ENCODE measurements around the gene ZSCAN5C. TPM values are rescaled to one million over a fixed set of nuclear protein-coding genes. Genes with fewer than 3 reads are reported as not detected.

The ZSCAN5C gene
- total and polyA plus RNA-seq, 2 of the 8 experiments (the other 6 are each of a cell fraction or from before 2014, with no cell fraction given) = not detected

- Histone ChIP-seq H3K56ac (replicated peaks; ENCODE audit: insufficient read length, low read depth, low read length) (no peak overlapping the region), H3K14ac (ENCODE audit: insufficient read length) (no peak overlapping the region), H3K23ac (ENCODE audit: insufficient read length) (no peak overlapping the region), H4K5ac (ENCODE audit: insufficient read length, low read depth, low read length) (no peak overlapping the region), H3K9me3 (ENCODE audit: insufficient read depth in 2 of 2, low read depth in 1 of 2, low read length in 1 of 2) (no peaks in the 10 kb centered on the region), H3K79me1 (ENCODE audit: low read depth, low read length) (no peaks in the 10 kb centered on the region), H2AFZ (ENCODE audit: low read length) (no peak overlapping the region), H2BK120ac (replicated peaks; ENCODE audit: low read depth, low read length) (no peak overlapping the region), H3K4me3 (ENCODE audit: extremely low read depth in 1 of 4, insufficient read depth in 2 of 4, low read depth in 3 of 4, low read length in 4 of 4) (no peak overlapping the region), H3K4me1 (replicated peaks in 1 of 4; ENCODE audit: control insufficient read depth in 3 of 4, insufficient read depth in 4 of 4, low read length in 3 of 4) (peaks cover 0 to 2% (median under 1%) of the 10 kb centered on the region in 4 experiments; a peak in 2 of 7 replicates), H3K27me3 (replicated peaks in 1 of 4; ENCODE audit: control insufficient read depth in 3 of 4, extremely low read depth in 1 of 4, insufficient read depth in 3 of 4, low read length in 3 of 4) (no peaks in the 10 kb centered on the region), H3K23me2 (ENCODE audit: low read depth, low read length) (no peaks in the 10 kb centered on the region), H3K4ac (replicated peaks; ENCODE audit: insufficient read length, low read depth, low read length) (no peak overlapping the region), H2BK15ac (ENCODE audit: low read length) (no peak overlapping the region), H2BK20ac (ENCODE audit: low read length) (no peak overlapping the region), H4K20me1 (replicated peaks in 1 of 2; ENCODE audit: control insufficient read depth in 1 of 2, insufficient read depth in 2 of 2, low read length in 2 of 2) (no peaks in the 10 kb centered on the region), H3K79me2 (ENCODE audit: control insufficient read depth in 1 of 2, insufficient read depth in 2 of 2, low read length in 2 of 2) (no peaks in the 10 kb centered on the region), H4K8ac (ENCODE audit: extremely low read depth, insufficient read depth, low read length) (no peak overlapping the region), H2BK12ac (ENCODE audit: low read depth, low read length) (no peak overlapping the region), H3K27ac (ENCODE audit: low read depth, low read length) (no peak overlapping the region), H2BK5ac (ENCODE audit: low read depth, low read length) (no peak overlapping the region), H3K36me3 (ENCODE audit: control insufficient read depth in 2 of 4, insufficient read depth in 4 of 4, low read length in 3 of 4) (no peaks in the 10 kb centered on the region), H4K91ac (replicated peaks; ENCODE audit: insufficient read length, low read length) (no peak overlapping the region), H3K9ac (replicated peaks in 1 of 4; ENCODE audit: extremely low read depth in 1 of 4, low read depth in 3 of 4, low read length in 3 of 4) (no peak overlapping the region), H3K18ac (ENCODE audit: extremely low read depth, low read length) (no peak overlapping the region), H3K4me2 (ENCODE audit: insufficient read depth in 1 of 2, low read depth in 2 of 2, low read length in 2 of 2) (no peak overlapping the region), H2AK5ac (ENCODE audit: low read depth, low read length) (no peak overlapping the region)
- FAIRE-seq = no peak
- ChIA-PET POLR2A (ENCODE audit: partially characterized antibody) (no interaction called here), CTCF (ENCODE audit: partially characterized antibody) (interaction anchor here (0.6 to 3.0 kb wide), 9 partner anchors 8 to 135 kb away, joined by 3 to 18 read pairs (median 4); no protein-coding TSS in a partner anchor)
- DNase-seq (ENCODE audit: low read depth in 1 of 2, low spot score in 2 of 2) = no peak
- 80% methylated on average over 4 of the region's 4 CpGs; no CpG with 5 or more reads in 1 of the 2 experiments for WGBS, 2 experiments (ENCODE audit: extremely low coverage in 1 of 2, insufficient coverage in 1 of 2, insufficient read length in 1 of 2, insufficient replicate concordance in 2 of 2, low coverage in 1 of 2, low lambda C conversion rate in 2 of 2, missing lambda C conversion rate in 1 of 2)
- TF ChIP-seq CTCF (IDR thresholded peaks at IDR 0.05; ENCODE audit: control extremely low read depth in 1 of 3, insufficient read depth in 1 of 3, low read depth in 1 of 3, low read length in 3 of 3) (peak in 2 of 3 experiments; percentile 10 to 12; a peak in 1 of 4 replicates), CBX5 (IDR thresholded peaks at IDR 0.05; ENCODE audit: low read depth, low read length) (no peak)
Measured at GRCh38 chr19:56211718-56212117, 9.6 kb downstream of the ZSCAN5C start.

All from H1 (cell line).